Measurements from ENCODE around the gene EPAS1.

DNA sequence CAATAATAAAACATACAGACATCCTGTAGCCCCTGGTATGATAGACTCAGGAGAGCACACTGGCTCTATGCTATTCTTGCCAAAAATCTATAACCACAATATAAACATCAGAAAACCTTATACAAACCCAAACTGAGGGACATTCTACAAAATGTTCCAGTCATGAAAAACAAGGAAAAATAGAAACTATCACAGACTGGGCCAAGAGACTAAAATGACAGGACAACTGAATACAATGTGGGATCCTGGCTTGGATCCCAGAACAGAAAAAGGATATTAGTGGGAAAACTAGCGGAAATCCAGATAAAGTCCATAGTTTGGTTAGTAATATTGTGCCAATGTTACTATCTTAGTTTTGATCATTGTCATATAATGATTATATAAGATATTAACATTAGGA is 29.6 kb upstream of the EPAS1 start:
- TF ChIP-seq, protein P1, sequence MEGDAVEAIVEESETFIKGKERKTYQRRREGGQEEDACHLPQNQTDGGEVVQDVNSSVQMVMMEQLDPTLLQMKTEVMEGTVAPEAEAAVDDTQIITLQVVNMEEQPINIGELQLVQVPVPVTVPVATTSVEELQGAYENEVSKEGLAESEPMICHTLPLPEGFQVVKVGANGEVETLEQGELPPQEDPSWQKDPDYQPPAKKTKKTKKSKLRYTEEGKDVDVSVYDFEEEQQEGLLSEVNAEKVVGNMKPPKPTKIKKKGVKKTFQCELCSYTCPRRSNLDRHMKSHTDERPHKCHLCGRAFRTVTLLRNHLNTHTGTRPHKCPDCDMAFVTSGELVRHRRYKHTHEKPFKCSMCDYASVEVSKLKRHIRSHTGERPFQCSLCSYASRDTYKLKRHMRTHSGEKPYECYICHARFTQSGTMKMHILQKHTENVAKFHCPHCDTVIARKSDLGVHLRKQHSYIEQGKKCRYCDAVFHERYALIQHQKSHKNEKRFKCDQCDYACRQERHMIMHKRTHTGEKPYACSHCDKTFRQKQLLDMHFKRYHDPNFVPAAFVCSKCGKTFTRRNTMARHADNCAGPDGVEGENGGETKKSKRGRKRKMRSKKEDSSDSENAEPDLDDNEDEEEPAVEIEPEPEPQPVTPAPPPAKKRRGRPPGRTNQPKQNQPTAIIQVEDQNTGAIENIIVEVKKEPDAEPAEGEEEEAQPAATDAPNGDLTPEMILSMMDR (IDR thresholded peaks at IDR 0.05) = no peak
- no peak for TF ChIP-seq EZH2 (IDR thresholded peaks at IDR 0.05)
- no peak for TF ChIP-seq EZH2phosphoT487 (IDR thresholded peaks at IDR 0.05)
